Fibroblast of skin of back (primary cell): ENCODE measurements around the gene DNAJB12.
"Not testable (repeated sequence)": the region's sequence is repeated elsewhere in the genome, so short reads cannot be mapped to it uniquely, and the experiment has no call there.

Source experiments
- DNase-seq: peaks from one replicate; pipeline ENCODE4 v3.0.0-alpha.2; 2013

Gene DNAJB12

GRCh38 chr10:72330069-72330426 lies 24.7 kb downstream of the DNAJB12 start:
- no peak for DNase-seq

GRCh38 chr10:72329290-72330068 lies 25.2 kb downstream of the DNAJB12 start:
- no peak for DNase-seq

GRCh38 chr10:72328829-72329204 lies 25.9 kb downstream of the DNAJB12 start:
- DNase-seq, result no peak

- peak; percentile 67 for DNase-seq
Measured at GRCh38 chr10:72328045-72328828, 26.5 kb downstream of the DNAJB12 start.

- DNase-seq, result not testable (repeated sequence)
Measured at GRCh38 chr10:72326665-72327603, 27.8 kb downstream of the DNAJB12 start.

- peak; percentile 32 for DNase-seq
Measured at GRCh38 chr10:72325243-72326175, 29.2 kb downstream of the DNAJB12 start.

GRCh38 chr10:72323771-72324191 lies 30.9 kb downstream of the DNAJB12 start:
- DNase-seq, result no peak

- DNase-seq, result no peak
Measured at GRCh38 chr10:72323108-72323749, 31.5 kb downstream of the DNAJB12 start.

GRCh38 chr10:72322280-72323058 lies 32.2 kb downstream of the DNAJB12 start:
- peak; percentile 46 for DNase-seq

- no peak for DNase-seq
Measured at GRCh38 chr10:72322030-72322279, 32.8 kb downstream of the DNAJB12 start.

- DNase-seq, result no peak
Measured at GRCh38 chr10:72321248-72322029, 33.3 kb downstream of the DNAJB12 start.

GRCh38 chr10:72320676-72321247 lies 34.0 kb downstream of the DNAJB12 start:
- DNase-seq, result peak; percentile 100

- DNase-seq, result peak; percentile 93
Measured at GRCh38 chr10:72319416-72320254, 35.1 kb downstream of the DNAJB12 start.

- no peak for DNase-seq
Measured at GRCh38 chr10:72318418-72319262, 36.1 kb downstream of the DNAJB12 start.

- no peak for DNase-seq
Measured at GRCh38 chr10:72316748-72317435, 37.8 kb downstream of the DNAJB12 start.

- DNase-seq, result no peak
Measured at GRCh38 chr10:72316386-72316700, 38.4 kb downstream of the DNAJB12 start.
